SK-N-MC (cell line): Measurements from ENCODE around the gene ETFA.
A peak's percentile ranks its signal among the peaks of the same experiment; 100 is the strongest.

ENCODE experiments used
- DNase-seq: peaks from one replicate; pipeline ENCODE4 v3.0.0-alpha.2; 2011; ENCODE audit warnings: low read depth, low spot score
- H3K27ac ChIP-seq: fragments of 200-600 bp; sonication (generic); 2 replicates; pipeline ENCODE4 v1.5.1; 2016; ENCODE audit warnings: mixed run types
- H3K36me3 ChIP-seq: fragments of 200-600 bp; sonication (generic); 2 replicates; pipeline ENCODE4 v1.6.1; 2017; ENCODE audit warnings: antibody characterized with exemption, low read length, mixed read lengths; ENCODE audit not compliant: insufficient read depth
- H3K4me3 ChIP-seq: fragments of 200-600 bp; sonication (generic); 2 replicates; pipeline ENCODE4 v1.5.1; 2016
- H3K9ac ChIP-seq: fragments of 200-600 bp; sonication (generic); 2 replicates; pipeline ENCODE4 v1.8.0; 2017; ENCODE audit warnings: mixed run types, mixed read lengths; ENCODE audit not compliant: insufficient read length
- H3K9me3 ChIP-seq: fragments of 200-600 bp; sonication (generic); 2 replicates; pipeline ENCODE4 v1.6.1; 2017; ENCODE audit warnings: low read depth, mild to moderate bottlenecking, antibody characterized with exemption, low read length, moderate library complexity, mixed read lengths
- EZH2 ChIP-seq: fragments of 200-600 bp; sonication (generic); IDR thresholded peaks from one replicate; pipeline ENCODE4 v1.6.1; 2017; ENCODE audit warnings: antibody characterized with exemption
- FOXP2 ChIP-seq: optimal IDR thresholded peaks from 2 replicates; pipeline ENCODE3; 2011; ENCODE audit warnings: mild to moderate bottlenecking, moderate library complexity; ENCODE audit not compliant: insufficient read depth; ENCODE audit errors: extremely low read length, control extremely low read depth
- POLR2AphosphoS5 ChIP-seq: IDR thresholded peaks from 2 replicates; pipeline ENCODE4 v1.6.1; 2012; ENCODE audit warnings: mild to moderate bottlenecking, low read depth, low read length, borderline replicate concordance

ETFA gene

GRCh38 chr15:76342058-76342381 lies 30.8 kb upstream of the ETFA start:
- no peak overlapping the region for H3K9ac ChIP-seq
- no peak for DNase-seq
- TF ChIP-seq FOXP2 (no peak), EZH2 (no peak), POLR2AphosphoS5 (no peak)
- peaks cover 11% of the 10 kb centered on the region; the same call in 1 of the 2 replicates for H3K36me3 ChIP-seq
- no peak overlapping the region for H3K4me3 ChIP-seq
- H3K27ac ChIP-seq, result no peak overlapping the region
- no peaks in the 10 kb centered on the region for H3K9me3 ChIP-seq

- Histone ChIP-seq H3K9ac (no peak overlapping the region), H3K36me3 (peaks cover 11% of the 10 kb centered on the region; the same call in 1 of the 2 replicates), H3K9me3 (no peaks in the 10 kb centered on the region), H3K4me3 (no peak overlapping the region), H3K27ac (no peak overlapping the region)
- DNase-seq, result no peak
- TF ChIP-seq EZH2 (no peak), POLR2AphosphoS5 (no peak), FOXP2 (no peak)
These were observed 30.2 kb upstream of the ETFA start for GRCh38 chr15:76341366-76342057.

GRCh38 chr15:76340803-76341365 lies 29.6 kb upstream of the ETFA start:
- no peak for DNase-seq
- Histone ChIP-seq H3K4me3 (no peak overlapping the region), H3K9ac (no peak overlapping the region), H3K27ac (no peak overlapping the region), H3K36me3 (peaks cover 11% of the 10 kb centered on the region; the same call in 1 of the 2 replicates), H3K9me3 (no peaks in the 10 kb centered on the region)
- TF ChIP-seq POLR2AphosphoS5 (no peak), FOXP2 (no peak), EZH2 (no peak)

GRCh38 chr15:76340198-76340802 lies 29.0 kb upstream of the ETFA start:
- no peak overlapping the region for H3K4me3 ChIP-seq
- H3K36me3 ChIP-seq, result peaks cover 11% of the 10 kb centered on the region; the same call in 1 of the 2 replicates
- H3K9ac ChIP-seq, result no peak overlapping the region

GRCh38 chr15:76339305-76340197 lies 28.3 kb upstream of the ETFA start:
- no peak for DNase-seq
- H3K4me3 ChIP-seq, result no peak overlapping the region
- H3K9ac ChIP-seq, result no peak overlapping the region
- peaks cover 11% of the 10 kb centered on the region; the same call in 1 of the 2 replicates for H3K36me3 ChIP-seq
- TF ChIP-seq POLR2AphosphoS5 (no peak), FOXP2 (no peak), EZH2 (no peak)
- H3K9me3 ChIP-seq, result no peaks in the 10 kb centered on the region
- H3K27ac ChIP-seq, result no peak overlapping the region

More at GRCh38 chr15:76340198-76340802, 29.0 kb upstream of the ETFA start:
- no peak for DNase-seq
- Histone ChIP-seq H3K9me3 (no peaks in the 10 kb centered on the region), H3K27ac (no peak overlapping the region)
- no peak for TF ChIP-seq POLR2AphosphoS5
- TF ChIP-seq FOXP2, result no peak
- TF ChIP-seq EZH2, result no peak

GRCh38 chr15:76338486-76339304 lies 27.4 kb upstream of the ETFA start:
- no peak for DNase-seq
- Histone ChIP-seq H3K9me3 (no peaks in the 10 kb centered on the region), H3K9ac (no peak overlapping the region), H3K36me3 (peaks cover 11% of the 10 kb centered on the region; the same call in 1 of the 2 replicates), H3K27ac (no peak overlapping the region), H3K4me3 (no peak overlapping the region)
- TF ChIP-seq POLR2AphosphoS5 (no peak), EZH2 (no peak), FOXP2 (no peak)

GRCh38 chr15:76337696-76338485 lies 26.6 kb upstream of the ETFA start:
- peak overlapping the region; percentile 94 for H3K4me3 ChIP-seq
- H3K9me3 ChIP-seq, result no peaks in the 10 kb centered on the region
- peak overlapping the region; percentile 77 for H3K9ac ChIP-seq
- DNase-seq, result no peak
- TF ChIP-seq FOXP2 (no peak), EZH2 (no peak), POLR2AphosphoS5 (no peak)
- peaks cover 11% of the 10 kb centered on the region; the same call in 1 of the 2 replicates for H3K36me3 ChIP-seq
- no peak overlapping the region for H3K27ac ChIP-seq
